Lower leg skin (tissue), 4 donors: ENCODE measurements around the gene IKBKG. TPM values are rescaled to one million over a fixed set of nuclear protein-coding genes. Genes with fewer than 3 reads are reported as not detected.
"Not testable (repeated sequence)": the region's sequence is repeated elsewhere in the genome, so short reads cannot be mapped to it uniquely, and the experiment has no call there.

Experiments
- DNase-seq, 2 donors: peaks; one replicate each; pipeline ENCODE4 v3.0.0-alpha.2; 2019; ENCODE audit warnings: low spot score in 2 of 2
- H3K4me3 ChIP-seq: fragments of 200-600 bp; sonication (generic); 2 replicates; pipeline ENCODE4 v1.5.1; 2017; ENCODE audit warnings: mild to moderate bottlenecking, low read depth; ENCODE audit not compliant: poor library complexity, severe bottlenecking
- CTCF ChIP-seq, 3 donors: fragments of 450-650 bp; IDR thresholded peaks; one replicate each; pipeline ENCODE4 v1.5.1; 2016; ENCODE audit warnings: antibody characterized with exemption in 3 of 3, mild to moderate bottlenecking in 3 of 3, moderate library complexity in 2 of 3
- POLR2A ChIP-seq, 2 donors: fragments of 450-650 bp; IDR thresholded peaks; one replicate each; pipeline ENCODE4 v1.6.1; 2016 to 2017; ENCODE audit warnings: antibody characterized with exemption in 2 of 2, mild to moderate bottlenecking in 1 of 2, moderate library complexity in 1 of 2
- whole genome bisulfite sequencing, 2 donors: methylation state at CpG; one replicate each; pipeline ENCODE4 v1.1.5; 2018; 5-methylcytosine and 5-hydroxymethylcytosine counted together
- intact Hi-C: fragments of 100-400 bp; cut with DNase I; formaldehyde crosslinking; loops from one replicate; pipeline ENCODE4 v1.15.0; 2023; ENCODE audit warnings: low total_unique reads
- total RNA-seq, 4 donors: library from RNA; depleted of rRNA; stranded (reverse); fragments of >200 nt; gene quantifications; one replicate each; pipeline ENCODE4 v1.1.0, GENCODE V29; 2016

Gene IKBKG
- total RNA-seq, 4 donors from 2014 or later: 14.1 to 62.5 (median 22.1) TPM

GRCh38 chrX:154548028-154548316 lies 552 bp downstream of the IKBKG start:
- intact Hi-C loops: no loop called here
- 0 to 52% methylated on average over 9 of the region's 9 CpGs for WGBS, 2 donors

GRCh38 chrX:154549766-154550165 lies 2.3 kb downstream of the IKBKG start:
- H3K4me3 ChIP-seq: no peak overlapping the region
- no peak for DNase-seq
- WGBS, 2 donors: 40 to 69% methylated on average over 1 of the region's 1 CpG
- no peak for TF ChIP-seq POLR2A (IDR thresholded peaks at IDR 0.05)
- TF ChIP-seq CTCF (IDR thresholded peaks at IDR 0.05): no peak
- intact Hi-C loops: no loop called here

More at GRCh38 chrX:154548028-154548316, 552 bp downstream of the IKBKG start:
- H3K4me3 ChIP-seq: peak overlapping the region; percentile 36
- TF ChIP-seq POLR2A (IDR thresholded peaks at IDR 0.05): no peak
- no peak for TF ChIP-seq CTCF (IDR thresholded peaks at IDR 0.05)
- no peak for DNase-seq

GRCh38 chrX:154552112-154552806 lies 4.8 kb downstream of the IKBKG start:
- DNase-seq, H3K4me3 ChIP-seq, intact Hi-C loops: not testable (repeated sequence)
- 77 to 94% methylated on average over 6 to 8 of the region's 18 CpGs for WGBS, 2 donors

- intact Hi-C loops, H3K4me3 ChIP-seq, DNase-seq: not testable (repeated sequence)
- WGBS, 2 donors: 71 to 90% methylated on average over 2 to 4 of the region's 24 CpGs
These were observed 10.8 kb downstream of the IKBKG start for GRCh38 chrX:154558060-154558690.

GRCh38 chrX:154558896-154559295 lies 11.5 kb downstream of the IKBKG start:
- WGBS, 2 donors: no CpG with 5 or more reads among the region's 21 CpGs
- H3K4me3 ChIP-seq, DNase-seq, intact Hi-C loops: not testable (repeated sequence)

GRCh38 chrX:154560326-154560725 lies 12.9 kb downstream of the IKBKG start:
- DNase-seq, H3K4me3 ChIP-seq, intact Hi-C loops: not testable (repeated sequence)
- no CpG with 5 or more reads among the region's 31 CpGs for WGBS, 2 donors

- H3K4me3 ChIP-seq, DNase-seq, intact Hi-C loops: not testable (repeated sequence)
- WGBS, 2 donors: no CpG with 5 or more reads among the region's 10 CpGs
These were observed 14.9 kb downstream of the IKBKG start for GRCh38 chrX:154562295-154562694.

GRCh38 chrX:154570361-154570760 lies 22.9 kb downstream of the IKBKG start:
- intact Hi-C loops, H3K4me3 ChIP-seq, DNase-seq: not testable (repeated sequence)
- WGBS, 2 donors: no CpG with 5 or more reads among the region's 11 CpGs

- DNase-seq, intact Hi-C loops: not testable (repeated sequence)
These were observed 25.6 kb downstream of the IKBKG start for GRCh38 chrX:154573061-154573460.

GRCh38 chrX:154575076-154575475 lies 27.7 kb downstream of the IKBKG start:
- H3K4me3 ChIP-seq, DNase-seq, intact Hi-C loops: not testable (repeated sequence)
- WGBS, 2 donors: no CpG with 5 or more reads among the region's 5 CpGs

More at GRCh38 chrX:154573061-154573460, 25.6 kb downstream of the IKBKG start:
- not testable (repeated sequence) for H3K4me3 ChIP-seq
- no CpG with 5 or more reads among the region's 10 CpGs for WGBS, 2 donors

GRCh38 chrX:154582994-154583393 lies 35.6 kb downstream of the IKBKG start:
- intact Hi-C loops, DNase-seq, H3K4me3 ChIP-seq: not testable (repeated sequence)
- no CpG with 5 or more reads among the region's 8 CpGs for WGBS, 2 donors

GRCh38 chrX:154584585-154585183 lies 37.3 kb downstream of the IKBKG start, which contains the start of gene CTAG1A:
CTAG1A (plus strand) TSS chrX:154585133; CDS start chrX:154585207, 74 bp downstream.
- intact Hi-C loops, DNase-seq, H3K4me3 ChIP-seq: not testable (repeated sequence)
- no CpG with 5 or more reads among the region's 39 CpGs for WGBS, 2 donors

GRCh38 chrX:154590415-154590814 lies 43.0 kb downstream of the IKBKG start:
- WGBS, 2 donors: 8% methylated on average over 4 of the region's 13 CpGs; no CpG with 5 or more reads in 1 of the 2 donors
- intact Hi-C loops, DNase-seq, H3K4me3 ChIP-seq: not testable (repeated sequence)
